Measurements from ENCODE around the gene BRD3. TPM values are rescaled to one million over a fixed set of nuclear protein-coding genes. Genes with fewer than 3 reads are reported as not detected.

BRD3 gene
- total RNA-seq, 1 donor, result 6.9 TPM

DNA sequence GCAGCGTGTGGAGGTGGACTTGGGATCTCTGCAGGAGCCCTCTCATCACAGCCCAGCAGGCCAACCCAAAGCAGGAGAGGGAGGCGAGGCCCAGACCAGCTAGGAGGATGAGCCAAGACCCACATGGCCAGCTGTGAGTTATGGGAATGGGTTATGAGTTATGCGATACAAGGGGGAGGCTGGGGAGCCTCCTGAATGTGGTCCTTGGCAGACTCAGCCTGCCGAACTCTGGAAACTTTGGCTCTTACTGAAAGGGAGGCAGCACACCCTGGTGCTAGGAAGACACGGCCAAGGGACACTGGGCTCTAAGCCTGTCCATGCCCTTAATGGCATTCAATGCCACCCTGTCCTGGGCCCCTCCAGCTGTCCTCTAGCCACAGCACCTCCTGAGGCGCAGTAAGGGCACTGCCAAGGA lies 68.0 kb downstream of the BRD3 start:
- peaks cover 4% of the 10 kb centered on the region for H4K20me1 ChIP-seq (ENCODE audit: insufficient read depth, low read length)
- H3K27ac ChIP-seq (ENCODE audit: low read depth, low read length), result no peak overlapping the region
- peaks cover 4% of the 10 kb centered on the region for H3K27me3 ChIP-seq (ENCODE audit: insufficient read depth, low read length)
- H3K9me3 ChIP-seq (ENCODE audit: low read depth, low read length), result no peaks in the 10 kb centered on the region
- peak; percentile 81 for DNase-seq (ENCODE audit: insufficient read length, low spot score, missing footprints)
- H3K79me2 ChIP-seq (ENCODE audit: insufficient read depth, low read length), result no peaks in the 10 kb centered on the region
- TF ChIP-seq, protein P1, sequence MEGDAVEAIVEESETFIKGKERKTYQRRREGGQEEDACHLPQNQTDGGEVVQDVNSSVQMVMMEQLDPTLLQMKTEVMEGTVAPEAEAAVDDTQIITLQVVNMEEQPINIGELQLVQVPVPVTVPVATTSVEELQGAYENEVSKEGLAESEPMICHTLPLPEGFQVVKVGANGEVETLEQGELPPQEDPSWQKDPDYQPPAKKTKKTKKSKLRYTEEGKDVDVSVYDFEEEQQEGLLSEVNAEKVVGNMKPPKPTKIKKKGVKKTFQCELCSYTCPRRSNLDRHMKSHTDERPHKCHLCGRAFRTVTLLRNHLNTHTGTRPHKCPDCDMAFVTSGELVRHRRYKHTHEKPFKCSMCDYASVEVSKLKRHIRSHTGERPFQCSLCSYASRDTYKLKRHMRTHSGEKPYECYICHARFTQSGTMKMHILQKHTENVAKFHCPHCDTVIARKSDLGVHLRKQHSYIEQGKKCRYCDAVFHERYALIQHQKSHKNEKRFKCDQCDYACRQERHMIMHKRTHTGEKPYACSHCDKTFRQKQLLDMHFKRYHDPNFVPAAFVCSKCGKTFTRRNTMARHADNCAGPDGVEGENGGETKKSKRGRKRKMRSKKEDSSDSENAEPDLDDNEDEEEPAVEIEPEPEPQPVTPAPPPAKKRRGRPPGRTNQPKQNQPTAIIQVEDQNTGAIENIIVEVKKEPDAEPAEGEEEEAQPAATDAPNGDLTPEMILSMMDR (IDR thresholded peaks at IDR 0.05; ENCODE audit: extremely low read depth, low read depth, low read length), result no peak
- peak overlapping the region; percentile 29 for H2AFZ ChIP-seq (ENCODE audit: low read length)
- H3K36me3 ChIP-seq (ENCODE audit: insufficient read depth, low read length), result no peaks in the 10 kb centered on the region
- H3K4me3 ChIP-seq (ENCODE audit: insufficient read depth, low read length), result no peak overlapping the region
- peaks cover 7% of the 10 kb centered on the region for H3K4me1 ChIP-seq (ENCODE audit: insufficient read depth, low read length)
- H3K4me2 ChIP-seq (ENCODE audit: insufficient read depth, low read length), result no peak overlapping the region

GRCh38 chr9:133998915-133999595 lies 68.8 kb downstream of the BRD3 start:
- DNase-seq (ENCODE audit: insufficient read length, low spot score, missing footprints), result peak; percentile 80
- peaks cover 11% of the 10 kb centered on the region for H3K4me1 ChIP-seq (ENCODE audit: insufficient read depth, low read length)
- no peak overlapping the region for H3K4me2 ChIP-seq (ENCODE audit: insufficient read depth, low read length)
- H3K36me3 ChIP-seq (ENCODE audit: insufficient read depth, low read length), result no peaks in the 10 kb centered on the region
- H3K4me3 ChIP-seq (ENCODE audit: insufficient read depth, low read length), result no peak overlapping the region
- H3K9me3 ChIP-seq (ENCODE audit: low read depth, low read length), result no peaks in the 10 kb centered on the region
- H4K20me1 ChIP-seq (ENCODE audit: insufficient read depth, low read length), result peaks cover 11% of the 10 kb centered on the region
- peaks cover 4% of the 10 kb centered on the region for H3K27me3 ChIP-seq (ENCODE audit: insufficient read depth, low read length)
- no peaks in the 10 kb centered on the region for H3K79me2 ChIP-seq (ENCODE audit: insufficient read depth, low read length)
- TF ChIP-seq, protein P1 (IDR thresholded peaks at IDR 0.05; ENCODE audit: extremely low read depth, low read depth, low read length), result no peak
- H3K27ac ChIP-seq (ENCODE audit: low read depth, low read length), result no peak overlapping the region
- no peak overlapping the region for H2AFZ ChIP-seq (ENCODE audit: low read length)

DNA sequence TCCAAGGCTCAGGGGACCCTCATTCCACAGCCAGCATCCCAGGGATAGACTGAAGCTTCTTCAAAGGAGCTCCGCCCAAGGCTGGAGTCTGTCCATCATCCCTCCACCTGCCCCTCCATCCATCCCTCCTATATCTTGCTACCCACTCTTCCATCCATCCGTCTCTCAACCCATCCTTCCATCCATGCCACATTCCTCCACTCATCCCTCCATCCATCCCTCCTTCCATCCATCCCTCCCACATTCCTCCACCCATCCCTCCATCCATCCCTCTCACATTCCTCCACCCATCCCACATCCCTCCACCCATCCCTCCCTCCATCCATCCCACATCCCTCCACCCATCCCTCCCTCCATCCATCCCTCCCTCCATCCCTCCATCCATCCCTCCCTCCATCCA lies 70.2 kb downstream of the BRD3 start:
- no peak for DNase-seq (ENCODE audit: insufficient read length, low spot score, missing footprints)
- Histone ChIP-seq H3K4me3 (ENCODE audit: insufficient read depth, low read length) (no peak overlapping the region), H3K27ac (ENCODE audit: low read depth, low read length) (no peak overlapping the region), H3K9me3 (ENCODE audit: low read depth, low read length) (no peaks in the 10 kb centered on the region), H3K79me2 (ENCODE audit: insufficient read depth, low read length) (no peaks in the 10 kb centered on the region), H3K36me3 (ENCODE audit: insufficient read depth, low read length) (no peaks in the 10 kb centered on the region), H2AFZ (ENCODE audit: low read length) (no peak overlapping the region), H3K4me2 (ENCODE audit: insufficient read depth, low read length) (no peak overlapping the region), H4K20me1 (ENCODE audit: insufficient read depth, low read length) (peaks cover 14% of the 10 kb centered on the region), H3K4me1 (ENCODE audit: insufficient read depth, low read length) (peaks cover 23% of the 10 kb centered on the region), H3K27me3 (ENCODE audit: insufficient read depth, low read length) (peaks cover 4% of the 10 kb centered on the region)
- TF ChIP-seq, protein P1 (IDR thresholded peaks at IDR 0.05; ENCODE audit: extremely low read depth, low read depth, low read length), result no peak

GRCh38 chr9:133996531-133997520 lies 71.0 kb downstream of the BRD3 start:
- H4K20me1 ChIP-seq (ENCODE audit: insufficient read depth, low read length), result peaks cover 14% of the 10 kb centered on the region
- H3K36me3 ChIP-seq (ENCODE audit: insufficient read depth, low read length), result no peaks in the 10 kb centered on the region
- H3K4me2 ChIP-seq (ENCODE audit: insufficient read depth, low read length), result no peak overlapping the region
- no peak overlapping the region for H2AFZ ChIP-seq (ENCODE audit: low read length)
- H3K4me3 ChIP-seq (ENCODE audit: insufficient read depth, low read length), result no peak overlapping the region
- H3K79me2 ChIP-seq (ENCODE audit: insufficient read depth, low read length), result peaks cover 2% of the 10 kb centered on the region
- no peaks in the 10 kb centered on the region for H3K9me3 ChIP-seq (ENCODE audit: low read depth, low read length)
- no peak overlapping the region for H3K27ac ChIP-seq (ENCODE audit: low read depth, low read length)
- H3K27me3 ChIP-seq (ENCODE audit: insufficient read depth, low read length), result peaks cover 4% of the 10 kb centered on the region
- TF ChIP-seq, protein P1 (IDR thresholded peaks at IDR 0.05; ENCODE audit: extremely low read depth, low read depth, low read length), result peak; percentile 17
- peaks cover 23% of the 10 kb centered on the region for H3K4me1 ChIP-seq (ENCODE audit: insufficient read depth, low read length)
- DNase-seq (ENCODE audit: insufficient read length, low spot score, missing footprints), result peak; percentile 84
